Measurements from ENCODE around the gene ABHD17C. TPM values are rescaled to one million over a fixed set of nuclear protein-coding genes. Genes with fewer than 3 reads are reported as not detected.
A peak's percentile ranks its signal among the peaks of the same experiment; 100 is the strongest.

The ABHD17C gene
- total RNA-seq, 6 experiments from 2014 or later = 2.0 to 5.5 (median 3.0) TPM

DNA sequence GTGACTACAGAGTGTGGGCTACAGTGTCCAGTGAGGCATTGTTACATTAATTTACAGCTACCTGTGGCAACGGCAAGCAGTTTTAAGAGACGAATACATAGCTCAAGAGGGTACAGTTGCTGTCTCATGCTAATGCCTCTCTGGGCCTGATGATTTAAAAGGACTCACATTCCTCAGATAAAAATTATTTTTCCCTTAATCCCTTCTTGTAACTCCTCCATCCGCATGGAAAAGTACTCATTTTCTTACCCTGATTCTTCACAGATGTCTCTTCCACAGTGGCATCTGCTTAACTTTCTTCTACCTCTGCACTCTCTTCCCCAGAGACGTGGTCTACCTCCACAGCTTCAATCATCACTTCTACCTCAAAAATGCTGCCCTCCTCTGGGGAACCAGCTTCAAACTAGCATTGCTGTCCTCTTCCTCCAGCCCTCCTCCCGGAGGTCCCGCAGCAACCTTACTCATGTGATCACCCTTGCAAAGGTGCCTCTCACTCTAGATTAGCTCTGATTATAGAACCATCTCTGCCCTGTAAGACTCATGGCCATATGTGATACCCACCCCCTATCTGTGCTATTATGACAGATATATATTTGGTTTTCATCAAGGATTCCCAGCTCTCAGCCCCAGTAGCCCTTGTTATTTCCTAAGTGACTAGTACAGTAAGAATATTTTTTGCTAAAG is 21.4 kb upstream of the ABHD17C start:
- DNase-seq (no peak), ATAC-seq (no peak)
- WGBS (ENCODE audit: insufficient coverage, low coverage, low lambda C conversion rate, missing lambda C conversion rate) = 82% methylated on average over 6 of the region's 6 CpGs
- Histone ChIP-seq H3K27me3 (no peaks in the 10 kb centered on the region), H3K36me3 (no peaks in the 10 kb centered on the region), H3K4me1 (peaks cover 0 to 6% (median 3%) of the 10 kb centered on the region in 4 donors), H3K27ac (no peak overlapping the region), H3K4me3 (no peak overlapping the region), H3K9me3 (no peaks in the 10 kb centered on the region)
- TF ChIP-seq, protein P1, sequence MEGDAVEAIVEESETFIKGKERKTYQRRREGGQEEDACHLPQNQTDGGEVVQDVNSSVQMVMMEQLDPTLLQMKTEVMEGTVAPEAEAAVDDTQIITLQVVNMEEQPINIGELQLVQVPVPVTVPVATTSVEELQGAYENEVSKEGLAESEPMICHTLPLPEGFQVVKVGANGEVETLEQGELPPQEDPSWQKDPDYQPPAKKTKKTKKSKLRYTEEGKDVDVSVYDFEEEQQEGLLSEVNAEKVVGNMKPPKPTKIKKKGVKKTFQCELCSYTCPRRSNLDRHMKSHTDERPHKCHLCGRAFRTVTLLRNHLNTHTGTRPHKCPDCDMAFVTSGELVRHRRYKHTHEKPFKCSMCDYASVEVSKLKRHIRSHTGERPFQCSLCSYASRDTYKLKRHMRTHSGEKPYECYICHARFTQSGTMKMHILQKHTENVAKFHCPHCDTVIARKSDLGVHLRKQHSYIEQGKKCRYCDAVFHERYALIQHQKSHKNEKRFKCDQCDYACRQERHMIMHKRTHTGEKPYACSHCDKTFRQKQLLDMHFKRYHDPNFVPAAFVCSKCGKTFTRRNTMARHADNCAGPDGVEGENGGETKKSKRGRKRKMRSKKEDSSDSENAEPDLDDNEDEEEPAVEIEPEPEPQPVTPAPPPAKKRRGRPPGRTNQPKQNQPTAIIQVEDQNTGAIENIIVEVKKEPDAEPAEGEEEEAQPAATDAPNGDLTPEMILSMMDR (IDR thresholded peaks at IDR 0.05) = no peak
- intact Hi-C loops (cut with DNase I) = no loop called here

DNA sequence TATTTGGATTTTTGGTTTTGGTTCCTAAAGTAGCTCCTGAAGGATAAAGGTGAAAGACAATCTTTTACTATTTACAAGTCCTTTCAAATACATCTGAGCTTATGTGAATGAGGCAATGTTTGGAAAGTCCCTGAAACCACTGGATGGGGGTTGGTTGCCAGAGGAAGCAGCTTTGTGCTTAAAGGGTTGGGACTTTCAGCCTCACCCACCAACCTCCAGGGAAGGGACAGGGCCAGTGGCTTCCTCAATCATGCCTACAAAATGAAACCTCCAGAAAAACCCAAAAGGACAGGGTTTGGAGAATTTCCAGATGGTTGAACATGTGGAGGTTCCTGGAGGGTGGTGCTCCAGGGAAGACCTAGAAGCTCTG is 20.9 kb upstream of the ABHD17C start:
- Histone ChIP-seq H3K36me3 (no peaks in the 10 kb centered on the region), H3K9me3 (no peaks in the 10 kb centered on the region), H3K4me3 (no peak overlapping the region), H3K27me3 (no peaks in the 10 kb centered on the region), H3K4me1 (peaks cover 0 to under 1% (median under 1%) of the 10 kb centered on the region in 4 donors), H3K27ac (no peak overlapping the region)
- no peak for DNase-seq
- intact Hi-C loops (cut with DNase I) = no loop called here
- TF ChIP-seq POLR2A (IDR thresholded peaks at IDR 0.05) = no peak
- TF ChIP-seq, protein P1 (IDR thresholded peaks at IDR 0.05) = no peak
- peak in 2 of 4 donors; percentile 11 to 84 for ATAC-seq

DNA sequence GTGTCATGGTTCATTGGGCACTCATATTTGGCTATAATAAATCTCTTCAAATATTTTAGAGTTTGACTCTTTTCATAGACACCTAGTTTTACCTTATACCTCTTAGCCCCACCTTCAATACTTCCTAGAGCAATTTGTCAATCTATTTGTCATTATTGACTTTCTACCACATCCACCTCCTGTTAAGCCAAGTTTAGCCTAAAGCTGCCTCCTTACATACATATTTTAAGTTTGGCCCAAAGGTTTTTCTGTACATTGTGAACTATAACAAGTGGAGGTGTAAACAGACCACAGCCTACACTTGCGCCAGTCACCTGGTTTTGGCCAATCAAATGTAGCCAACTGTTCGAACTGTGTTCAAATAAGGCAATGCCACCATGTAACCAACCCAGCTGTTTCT is 18.1 kb upstream of the ABHD17C start:
- Histone ChIP-seq H3K27me3 (no peaks in the 10 kb centered on the region), H3K9me3 (no peaks in the 10 kb centered on the region), H3K4me1 (no peaks in the 10 kb centered on the region), H3K36me3 (no peaks in the 10 kb centered on the region), H3K4me3 (no peak overlapping the region), H3K27ac (no peak overlapping the region)
- DNase-seq (no peak), ATAC-seq (no peak)
- TF ChIP-seq, protein P1 (IDR thresholded peaks at IDR 0.05) = no peak
- TF ChIP-seq POLR2A (IDR thresholded peaks at IDR 0.05) = no peak
- 71% methylated on average over 2 of the region's 2 CpGs for WGBS (ENCODE audit: insufficient coverage, low coverage, low lambda C conversion rate, missing lambda C conversion rate)
- intact Hi-C loops (cut with DNase I) = no loop called here

DNA sequence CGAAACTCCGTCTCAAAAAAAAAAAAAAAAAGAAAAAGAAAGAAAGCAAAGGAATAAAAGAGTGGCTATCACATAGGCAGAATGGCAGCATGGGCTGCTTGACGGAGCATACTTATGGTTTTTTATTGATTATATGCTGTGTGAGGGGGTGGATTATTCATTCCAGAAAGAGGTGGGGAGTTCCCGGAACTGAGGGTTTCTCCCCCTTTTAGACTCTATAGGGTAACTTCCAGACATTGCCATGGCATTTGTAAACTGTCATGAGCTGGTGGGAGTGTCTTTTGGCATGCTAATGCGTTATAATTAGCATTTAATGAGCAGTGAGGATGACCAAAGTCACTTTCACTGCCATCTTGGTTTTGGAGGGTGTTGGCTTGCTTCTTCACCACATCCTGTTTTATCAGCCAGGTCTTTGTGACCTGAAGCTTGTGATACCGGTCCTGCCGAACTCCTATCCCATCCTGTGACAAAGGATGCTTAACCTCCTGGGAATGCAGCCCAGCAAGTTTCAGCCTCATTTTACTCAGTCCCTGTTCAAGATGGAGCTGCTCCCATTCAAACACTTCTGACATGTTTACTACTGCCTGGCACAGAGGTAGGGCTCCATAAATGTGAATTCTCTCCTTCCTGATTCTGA is 15.8 kb upstream of the ABHD17C start:
- Histone ChIP-seq H3K9me3 (no peaks in the 10 kb centered on the region), H3K27me3 (no peaks in the 10 kb centered on the region), H3K4me1 (no peaks in the 10 kb centered on the region), H3K27ac (no peak overlapping the region), H3K4me3 (no peak overlapping the region), H3K36me3 (no peaks in the 10 kb centered on the region)
- 70% methylated on average over 6 of the region's 7 CpGs for WGBS (ENCODE audit: insufficient coverage, low coverage, low lambda C conversion rate, missing lambda C conversion rate)
- intact Hi-C loops (cut with DNase I) = no loop called here
- TF ChIP-seq POLR2A (IDR thresholded peaks at IDR 0.05) = no peak
- TF ChIP-seq, protein P1 (IDR thresholded peaks at IDR 0.05) = no peak
- ATAC-seq (no peak), DNase-seq (no peak)

All from right lobe of liver (tissue), 6 donors.